ENCODE measurements around the gene NGFR.

Gene NGFR

DNA sequence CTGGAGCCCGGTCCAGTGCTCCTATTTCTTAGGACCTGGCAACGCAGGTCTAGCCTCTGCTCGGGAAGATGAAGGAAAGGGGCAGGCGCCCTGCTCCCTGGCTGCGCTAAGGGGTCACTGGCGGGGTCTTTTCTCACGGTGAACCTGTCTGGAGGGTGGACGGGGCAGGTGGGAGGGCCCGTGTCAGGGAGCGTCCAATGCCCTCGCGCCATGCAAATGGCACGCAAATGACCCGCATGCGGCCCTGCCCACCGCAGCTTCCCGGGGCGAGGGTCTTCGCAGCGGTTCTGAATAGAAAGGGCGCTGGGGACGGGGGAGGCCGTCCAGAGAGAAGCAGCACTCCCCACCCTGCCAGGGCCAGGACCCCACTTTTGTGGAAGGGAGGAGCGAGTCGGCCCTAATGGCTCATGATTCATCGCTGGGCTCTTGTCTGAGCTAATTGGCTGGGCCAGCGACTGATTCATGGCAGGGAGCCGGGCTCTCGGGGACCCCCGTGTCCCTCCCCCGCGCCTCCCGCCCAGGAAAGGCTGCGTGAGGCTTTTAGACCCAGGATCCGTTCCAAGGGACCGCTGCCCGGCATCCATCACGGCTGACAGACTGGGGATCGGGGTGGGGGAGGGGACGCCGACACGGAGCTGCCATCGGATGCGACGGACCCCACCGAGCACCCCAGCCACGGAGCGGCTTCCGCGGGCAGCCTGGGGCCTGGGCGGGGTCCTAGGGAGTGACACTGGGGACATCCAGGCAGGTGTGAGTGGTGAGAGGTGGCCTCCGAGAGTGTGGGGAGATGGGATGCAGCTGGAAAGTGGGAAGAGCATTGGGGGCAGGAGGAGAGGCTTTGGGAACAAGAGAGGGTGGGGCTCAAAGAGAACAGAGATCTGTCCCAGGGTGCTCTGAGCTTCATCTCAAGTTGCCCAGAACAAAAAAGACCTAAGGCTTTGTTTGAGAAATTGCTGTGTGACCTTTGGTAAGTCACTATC, 25.0 kb upstream of the NGFR start:
- no peak for DNase-seq

DNA sequence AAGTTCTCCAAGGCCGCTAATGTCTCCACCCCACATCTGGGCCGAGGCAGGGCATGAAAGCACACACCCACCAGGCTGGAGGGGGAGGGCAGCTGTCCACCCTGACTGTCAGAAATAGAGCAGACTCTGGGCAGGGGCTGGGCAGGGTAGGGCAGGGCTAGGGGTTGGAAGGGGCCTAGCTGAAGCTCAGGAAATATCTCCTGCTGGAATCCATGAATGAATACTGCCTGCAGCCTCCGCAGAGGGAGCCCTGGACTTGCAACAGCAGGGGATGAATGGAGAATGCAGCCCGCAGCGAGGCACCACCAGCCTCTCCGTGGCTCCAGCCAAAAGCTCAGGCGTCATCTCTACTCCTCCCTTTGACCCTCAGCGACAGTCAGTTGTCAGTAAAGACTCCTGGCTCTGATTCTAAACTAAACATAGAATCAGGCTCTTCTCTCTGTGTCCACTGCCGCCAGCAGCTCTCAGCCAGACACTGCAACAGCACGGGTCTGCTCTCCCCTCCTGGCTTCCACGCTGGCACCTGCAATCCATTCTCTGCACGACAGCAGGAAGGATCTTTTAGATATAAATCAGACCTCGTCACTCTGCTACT, 23.9 kb upstream of the NGFR start:
- no peak for DNase-seq

DNA sequence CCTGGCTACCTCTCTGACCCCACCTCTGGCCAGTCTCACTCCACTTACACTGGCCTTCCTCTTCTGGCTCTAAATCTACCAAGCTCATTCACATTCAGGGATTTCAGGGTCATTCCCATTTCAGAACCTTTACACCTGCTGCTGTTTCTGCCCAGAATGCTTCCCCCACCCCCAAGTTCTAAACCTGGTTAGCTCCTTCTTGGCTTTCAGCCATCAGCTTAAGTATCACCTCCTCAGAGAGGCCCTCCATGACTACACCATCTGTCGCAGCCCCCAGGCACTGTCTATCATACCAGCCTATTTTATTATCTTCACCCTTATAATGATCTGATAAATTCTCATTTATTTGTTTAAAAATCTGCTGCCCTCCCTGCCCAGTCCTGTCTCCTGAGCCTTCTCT, 23.3 kb upstream of the NGFR start:
- no peak for DNase-seq

DNA sequence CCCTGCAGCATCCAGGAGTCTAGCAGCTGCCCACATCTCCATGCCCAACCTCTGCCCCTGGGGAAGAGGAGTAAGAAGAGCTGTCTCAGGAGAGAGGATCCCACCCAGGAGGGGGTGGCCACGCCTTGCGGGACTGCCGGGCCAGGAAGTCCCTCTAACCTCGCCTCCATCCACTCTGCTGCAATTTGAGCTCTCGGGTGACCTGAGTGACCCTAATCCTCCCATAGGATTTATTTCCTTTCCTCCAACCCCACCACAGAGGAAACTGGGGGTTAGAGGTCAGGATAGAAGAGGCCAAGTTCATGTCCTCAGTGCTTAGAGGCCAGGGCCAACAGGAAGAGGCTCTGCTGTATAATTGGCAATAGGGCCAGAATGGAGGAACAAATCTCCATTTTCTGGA, 22.6 kb upstream of the NGFR start:
- no peak for DNase-seq

DNA sequence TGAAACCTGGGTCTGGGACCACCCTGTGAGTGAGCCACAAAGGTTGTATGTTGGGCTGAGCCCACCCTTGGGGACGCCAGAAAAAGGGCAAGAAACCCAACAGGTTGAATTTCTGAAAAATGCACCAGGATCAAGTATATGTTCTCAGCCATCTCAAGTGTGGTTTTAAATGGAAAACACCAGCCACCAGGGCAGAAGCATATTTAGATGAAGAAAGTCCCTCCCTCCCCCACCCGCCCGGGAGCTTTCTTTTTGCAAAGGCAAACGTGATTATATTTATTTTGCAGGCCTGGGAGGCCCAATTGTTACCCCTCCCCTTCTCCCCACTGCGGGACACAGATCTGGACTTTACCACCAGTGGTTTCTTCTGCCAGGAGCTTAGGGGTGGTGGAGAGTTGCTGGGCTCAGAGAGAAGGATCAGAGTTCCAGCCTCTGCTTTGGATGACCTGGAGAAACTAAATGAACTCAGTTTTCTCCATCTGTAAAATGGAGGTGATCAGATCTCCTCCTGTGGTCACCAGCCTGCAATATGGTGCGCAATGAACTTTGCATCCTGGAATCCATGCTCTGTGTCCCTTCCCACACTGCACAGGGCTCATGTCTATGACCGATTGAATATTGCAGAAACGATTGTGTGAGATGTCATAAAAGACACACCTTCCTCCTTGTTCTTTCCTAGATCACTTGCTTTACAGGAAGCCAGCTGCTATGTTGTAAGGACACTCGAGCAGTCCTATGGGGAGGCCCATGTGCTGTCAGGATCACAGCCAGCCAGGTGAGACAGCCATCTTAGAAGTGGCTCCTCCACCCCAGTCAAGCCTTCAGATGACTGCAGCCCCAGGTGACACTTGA, 21.0 kb upstream of the NGFR start:
- DNase-seq, result no peak

DNA sequence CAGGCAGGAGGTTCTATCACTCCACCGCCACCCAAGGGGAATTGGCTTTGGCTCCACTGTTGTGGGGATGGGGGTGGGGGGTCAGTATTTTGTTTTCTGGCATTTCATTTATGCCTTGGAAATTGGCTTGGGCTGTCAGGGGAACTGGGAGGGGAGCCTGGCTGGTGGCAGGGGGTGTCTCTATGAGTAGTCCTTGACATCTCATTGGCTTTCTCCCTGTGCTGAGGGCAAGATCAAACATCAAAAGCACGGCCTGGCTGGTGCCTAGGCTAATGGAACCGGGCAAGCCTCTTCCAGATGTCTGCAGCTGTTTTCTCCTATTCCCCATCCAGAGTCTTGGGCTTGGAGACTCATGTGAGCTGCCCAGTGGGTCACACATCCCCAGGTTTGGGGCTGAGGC, 17.4 kb upstream of the NGFR start:
- DNase-seq, result no peak

DNA sequence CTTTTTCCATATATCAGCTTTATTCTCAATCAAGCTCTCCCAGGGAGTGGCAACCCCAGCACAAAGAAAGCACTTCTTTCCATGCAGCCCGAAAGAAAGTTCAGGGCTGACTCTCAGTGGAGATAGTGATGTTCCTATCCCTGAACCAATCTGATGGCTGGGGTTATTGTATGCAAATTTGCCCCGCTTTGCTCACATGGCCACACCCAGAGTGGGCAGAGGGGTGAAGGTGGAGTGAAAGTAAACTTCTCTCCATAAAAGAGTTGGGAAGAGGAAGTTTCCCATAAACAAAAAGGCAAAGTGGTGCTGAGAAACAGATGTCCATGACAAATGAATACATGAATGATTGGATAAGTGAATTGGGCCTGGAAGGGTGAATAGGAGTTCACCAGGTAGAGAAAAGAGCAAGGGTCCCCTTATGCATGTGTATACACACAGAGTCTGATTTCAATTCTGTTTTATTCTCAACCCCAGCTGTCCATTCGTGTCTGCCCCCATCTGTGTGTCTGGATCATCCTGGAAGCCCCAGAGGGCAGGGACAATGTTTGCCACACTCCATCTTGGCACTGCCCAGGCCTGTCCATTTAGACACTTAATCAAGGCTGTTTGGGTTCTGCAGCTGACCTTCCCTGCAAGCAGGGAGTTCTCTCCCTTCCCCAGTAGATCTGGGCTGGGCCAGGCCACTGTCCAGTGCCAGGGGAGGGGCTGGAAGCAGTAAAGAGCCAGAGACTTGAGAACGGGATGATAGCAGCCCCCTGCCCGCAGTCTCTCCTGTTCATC, 14.1 kb upstream of the NGFR start:
- no peak for DNase-seq

DNA sequence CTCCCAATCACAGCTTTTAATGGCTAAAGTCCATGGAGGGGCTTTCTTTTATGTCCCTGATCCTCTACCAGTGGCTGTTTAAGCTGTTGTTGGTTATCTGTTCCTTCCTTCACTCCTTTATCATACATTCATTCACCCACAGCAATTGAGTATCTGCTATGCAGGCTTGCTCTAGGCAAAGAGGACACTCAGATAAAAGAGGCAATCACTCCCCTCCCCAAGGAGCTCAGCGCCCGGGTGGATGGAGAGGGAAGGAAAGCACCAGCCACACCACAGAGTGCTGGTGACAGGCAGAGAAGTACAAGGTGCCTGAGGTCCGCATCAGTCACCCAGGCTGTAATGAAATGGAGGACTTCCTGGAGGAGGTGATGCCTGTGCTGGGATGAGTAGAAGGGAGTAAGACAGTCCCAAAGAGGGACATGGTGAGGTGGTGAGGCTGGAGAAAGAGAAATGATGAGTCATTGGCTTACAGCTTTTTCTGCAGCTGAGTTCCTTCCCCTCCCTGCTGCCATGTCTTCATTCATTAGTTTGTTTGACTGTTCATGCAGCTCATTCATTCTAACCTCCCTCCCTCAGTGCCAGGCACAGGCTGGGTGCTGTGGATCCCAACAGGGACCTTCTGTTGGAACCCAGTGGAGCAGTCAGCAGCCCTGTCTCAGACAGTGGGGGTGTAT, 12.8 kb upstream of the NGFR start:
- DNase-seq, result peak; percentile 51

DNA sequence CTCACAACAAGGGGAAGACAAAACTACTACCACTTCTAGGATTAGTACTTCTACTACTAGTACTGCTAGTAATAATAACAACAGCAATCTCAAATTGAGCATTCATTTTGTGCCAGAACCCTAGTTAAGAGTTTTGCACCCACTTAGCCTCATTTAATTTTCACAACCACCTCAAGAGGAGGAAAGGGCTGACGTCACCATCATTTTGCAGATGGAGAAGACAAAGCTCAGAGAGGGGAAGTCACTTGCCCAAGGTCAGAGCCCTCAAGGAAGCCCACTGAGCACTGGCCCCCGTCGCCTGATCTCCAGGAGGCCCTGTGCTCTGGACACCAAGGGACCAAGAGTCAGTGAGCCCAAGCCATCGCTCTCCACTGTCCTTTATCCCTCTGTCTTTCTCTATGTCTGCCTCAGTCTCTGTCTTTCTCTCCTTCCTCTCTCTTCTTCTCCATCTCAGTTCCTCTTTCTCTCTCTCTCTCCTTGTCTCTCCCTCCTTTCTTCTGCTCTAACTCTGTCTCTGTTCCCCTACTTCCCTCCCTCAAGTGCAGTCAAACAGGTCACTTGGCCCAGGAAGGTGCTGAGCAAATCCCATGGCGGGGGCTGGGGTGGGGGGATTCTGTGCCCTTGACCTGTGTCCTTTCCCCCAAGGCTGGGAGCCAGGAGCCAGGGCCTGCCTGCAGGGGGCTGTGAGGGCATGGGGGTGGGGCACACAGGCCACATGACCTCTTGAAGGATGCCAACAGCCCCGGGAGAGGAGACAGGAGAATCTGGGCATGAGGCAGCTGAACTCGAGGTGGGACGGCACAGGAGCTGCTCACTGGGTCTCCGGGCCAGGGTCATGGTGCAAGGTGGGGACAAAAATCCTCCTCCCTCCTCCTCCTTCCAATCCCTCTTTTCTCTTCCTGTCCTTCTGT, 11.2 kb upstream of the NGFR start:
- DNase-seq, result peak; percentile 34

DNA sequence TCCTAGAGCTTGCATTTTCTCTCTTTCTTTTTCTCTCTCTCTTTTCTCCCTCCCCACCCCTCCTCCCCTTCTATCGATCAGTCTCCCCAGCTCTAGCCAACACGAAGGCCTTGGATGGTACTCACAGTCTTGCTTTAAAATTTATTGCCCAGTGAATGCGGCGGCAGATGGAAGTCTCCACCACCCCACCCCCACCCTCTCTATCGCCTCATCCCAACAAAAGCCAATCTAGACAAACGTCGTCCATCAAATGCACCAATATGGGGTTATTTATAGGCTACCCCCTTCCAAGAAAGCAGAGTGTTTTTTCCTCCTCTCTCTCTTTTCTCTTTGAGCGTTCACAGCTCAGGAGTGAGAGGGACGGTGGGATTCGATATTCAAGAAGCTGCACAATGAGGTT, 10.5 kb upstream of the NGFR start:
- no peak for DNase-seq

DNA sequence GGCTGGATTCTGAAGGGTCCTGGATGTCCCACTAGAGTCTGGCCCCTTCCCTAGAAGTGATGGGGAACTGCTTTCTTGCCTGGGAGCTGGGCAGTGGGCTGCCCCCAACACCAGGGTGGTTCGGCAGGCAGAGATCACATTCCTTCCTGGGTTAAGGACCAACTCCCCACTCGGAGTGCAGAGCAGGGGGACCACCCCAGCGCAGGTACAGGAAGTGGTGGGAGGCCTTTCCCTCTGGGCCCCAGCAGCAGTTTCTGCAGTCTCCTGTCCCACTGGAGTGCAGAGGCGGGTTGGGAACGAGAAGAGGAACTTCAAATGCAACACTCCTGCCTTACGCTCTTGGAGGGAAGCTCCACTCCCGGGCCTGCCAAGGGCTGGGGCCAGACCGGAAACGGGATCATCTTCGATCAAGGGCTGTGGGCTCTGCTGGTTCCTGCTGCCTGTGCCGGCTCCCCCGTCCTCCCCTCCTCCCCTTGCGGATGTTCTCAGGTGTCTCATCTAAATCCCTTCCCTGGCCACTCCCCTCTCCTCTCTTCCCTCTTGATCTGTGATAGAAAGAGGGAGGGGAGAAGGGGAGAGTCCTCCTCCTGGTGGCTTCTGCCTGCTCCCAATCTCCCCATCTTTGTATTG, 9.0 kb upstream of the NGFR start:
- peak; percentile 61 for DNase-seq

DNA sequence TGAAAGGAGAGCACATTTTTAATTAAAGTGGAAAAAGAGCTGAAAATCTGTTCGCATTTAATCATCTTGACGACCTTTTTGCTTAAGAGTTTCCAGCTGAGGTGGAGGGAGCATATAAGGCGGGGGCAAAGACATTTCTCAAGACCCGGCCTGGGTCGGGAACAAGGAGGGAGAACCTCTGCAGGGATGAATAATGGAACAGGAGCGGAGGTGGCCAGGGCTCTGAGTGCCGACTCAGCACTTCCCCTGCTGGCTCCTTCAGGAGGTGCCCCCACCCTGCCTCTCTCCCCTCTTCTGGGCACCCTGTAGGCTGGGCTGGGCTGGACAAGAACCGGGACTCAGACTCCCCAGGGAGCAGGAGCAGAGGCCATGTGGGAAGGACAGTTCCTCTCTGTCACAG, 7.9 kb upstream of the NGFR start:
- DNase-seq, result no peak

DNA sequence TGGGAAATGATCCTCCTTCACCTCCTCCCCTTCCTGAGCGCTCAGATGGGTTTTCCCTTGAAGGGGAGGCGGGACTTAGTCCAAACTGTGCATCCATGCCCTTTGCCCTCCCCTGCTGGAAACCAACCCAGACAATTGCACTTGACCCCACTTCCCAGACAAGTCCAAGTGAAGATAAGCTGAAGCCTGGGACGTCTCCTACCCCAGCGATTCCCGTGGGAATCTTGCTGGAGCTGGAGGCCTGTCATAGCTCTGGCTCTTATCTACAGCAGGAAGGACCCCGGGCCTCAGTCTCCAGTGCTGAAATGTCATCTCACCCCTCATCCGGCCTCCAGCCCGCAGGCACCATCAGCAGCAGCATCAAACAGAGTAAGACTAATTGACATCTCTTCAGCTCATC, 6.5 kb upstream of the NGFR start:
- no peak for DNase-seq

DNA sequence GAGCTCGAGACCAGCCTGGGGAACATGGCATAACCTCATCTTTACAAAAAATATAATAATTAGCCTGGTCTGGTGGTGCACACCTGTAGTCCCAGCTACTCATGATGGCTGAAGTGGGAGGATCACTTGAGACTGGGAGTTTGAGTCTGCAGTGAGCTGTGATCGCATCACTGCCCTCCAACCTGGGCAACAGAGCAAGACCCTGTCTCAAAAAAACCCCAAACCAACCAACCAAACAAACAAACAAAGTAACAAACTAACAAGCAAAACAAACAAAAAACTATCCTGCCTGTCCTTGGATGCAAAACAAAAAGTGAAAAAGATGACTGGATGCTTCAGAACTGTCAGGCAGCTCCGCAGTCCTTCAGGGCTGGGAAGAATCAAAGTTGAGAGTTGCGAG, 5.7 kb upstream of the NGFR start:
- DNase-seq, result no peak

DNA sequence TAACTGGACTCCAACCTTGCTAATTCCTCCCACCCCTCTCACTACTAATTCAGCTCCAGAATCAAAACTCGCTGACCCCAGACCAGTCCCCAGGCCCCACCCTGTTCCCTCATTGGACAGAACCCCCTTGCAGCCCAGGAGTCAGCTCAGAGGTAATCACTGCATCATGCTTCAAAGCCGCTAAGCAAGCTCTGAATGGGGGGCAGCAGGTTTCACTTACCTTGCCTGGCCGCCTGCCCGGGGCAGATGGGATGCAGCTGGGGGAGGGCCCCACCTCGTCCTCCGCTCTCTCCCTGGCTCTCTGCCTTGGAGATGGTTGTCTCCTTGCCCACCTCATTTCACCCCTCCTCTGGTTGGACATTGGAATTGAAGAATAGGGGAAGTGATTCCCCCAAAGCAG, 4.8 kb upstream of the NGFR start:
- DNase-seq, result no peak

DNA sequence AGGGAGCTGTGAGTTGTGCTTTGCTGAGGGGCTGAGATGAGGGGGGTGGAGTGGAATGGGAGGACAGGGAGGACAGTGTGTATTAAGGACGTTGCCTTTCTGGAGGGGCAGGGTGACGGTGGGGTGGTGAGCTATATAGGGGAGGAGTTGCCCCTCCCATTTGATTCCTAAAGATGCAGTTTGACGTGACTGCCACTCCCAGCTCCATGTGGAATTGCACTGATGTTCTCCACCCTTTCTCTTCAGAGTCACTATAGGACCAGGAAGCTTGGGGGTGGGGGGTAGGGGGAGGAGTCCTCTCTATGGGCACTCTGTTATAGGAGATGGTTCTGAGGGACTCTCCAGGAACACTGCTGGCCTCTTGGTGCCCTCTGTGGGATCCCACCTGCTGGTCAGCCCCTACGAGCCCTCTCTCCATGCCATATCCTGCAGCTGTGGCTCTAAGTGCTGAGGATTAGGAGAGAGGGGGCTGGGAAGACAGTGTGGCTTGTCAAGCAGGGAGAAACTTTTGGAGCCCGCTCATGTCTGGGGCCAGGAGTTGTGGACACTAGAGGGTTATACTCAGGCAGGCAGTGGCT, 3.8 kb upstream of the NGFR start:
- no peak for DNase-seq

DNA sequence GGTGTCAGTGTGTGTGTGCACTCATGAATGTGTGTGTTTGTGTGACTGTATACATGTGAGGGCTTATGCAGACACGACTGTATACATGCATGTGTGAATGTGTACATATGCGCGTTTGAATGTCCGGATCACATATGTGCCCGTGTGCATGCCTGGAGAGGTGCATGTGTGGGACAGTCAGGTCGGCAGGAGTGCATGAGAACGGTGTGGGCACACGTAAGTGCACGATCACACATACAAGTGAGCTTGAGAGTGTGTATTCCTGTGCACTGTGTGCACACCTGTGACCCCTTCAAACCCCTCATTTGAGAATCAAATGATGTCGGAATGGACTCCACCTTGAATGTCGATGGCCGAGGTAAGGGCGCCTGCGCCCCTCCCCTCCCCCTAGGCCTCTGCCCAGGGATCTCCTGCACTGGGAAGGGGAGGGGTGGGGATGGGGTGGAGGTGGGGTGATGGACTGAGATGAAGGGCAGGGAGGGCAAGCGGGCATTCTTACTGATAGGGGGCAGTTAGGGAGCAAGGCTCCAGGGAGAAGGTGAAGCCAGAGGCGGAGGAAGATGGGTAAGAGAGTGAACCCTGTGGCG, 601 bp upstream of the NGFR start:
- no peak for DNase-seq

DNA sequence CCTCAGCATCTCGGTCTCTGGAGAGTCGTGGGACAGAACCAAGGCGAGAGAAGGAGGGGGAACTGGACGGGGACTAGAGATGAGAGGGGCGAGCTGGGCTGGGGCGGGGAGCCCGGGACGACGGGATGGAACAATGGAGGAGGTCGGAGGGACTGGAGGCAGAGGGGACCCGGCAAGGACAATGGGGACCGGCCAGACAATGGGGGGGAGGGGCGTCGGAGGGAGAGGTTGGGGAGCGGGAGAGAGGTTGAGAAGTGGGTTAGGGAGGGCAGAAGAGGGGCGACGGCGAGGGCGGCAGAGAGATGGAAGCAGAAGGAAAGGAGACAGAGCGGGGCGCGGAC, 719 bp downstream of the NGFR start:
- no peak for DNase-seq

DNA sequence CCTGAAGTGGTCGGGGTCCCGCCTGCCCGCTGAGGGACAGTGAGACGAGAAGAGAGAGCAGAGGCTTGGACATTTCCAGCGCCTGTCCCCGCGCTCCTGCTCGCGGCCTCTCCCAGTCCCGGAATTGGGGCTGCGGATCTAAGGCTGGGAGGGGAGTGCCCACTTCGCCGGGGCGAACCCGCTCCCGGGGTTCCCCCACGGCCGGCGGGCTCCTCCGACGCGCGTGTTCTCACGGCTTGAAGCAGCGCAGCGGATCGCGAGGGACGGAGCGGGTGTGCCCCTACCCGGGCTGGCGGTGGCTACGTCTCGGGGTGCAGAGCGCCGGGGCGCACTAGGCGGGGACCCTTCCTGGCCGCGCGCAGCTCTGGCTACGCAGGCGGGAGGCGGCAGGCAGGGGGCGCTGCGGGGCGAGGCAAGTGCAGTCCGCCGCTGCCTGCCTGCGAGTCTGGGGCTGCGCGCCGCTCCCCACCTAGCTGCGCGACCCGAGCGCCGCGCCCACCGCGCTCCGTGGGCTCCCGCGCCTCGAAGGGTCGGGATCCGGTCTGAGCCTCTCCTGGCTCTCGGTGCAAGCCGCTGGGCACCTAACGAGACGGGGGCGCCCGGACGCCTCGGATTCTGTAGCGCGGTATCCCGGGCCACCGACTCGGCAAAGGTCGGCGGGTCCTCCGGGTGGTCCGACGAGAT, 1.2 kb downstream of the NGFR start:
- peak; percentile 78 for DNase-seq

DNA sequence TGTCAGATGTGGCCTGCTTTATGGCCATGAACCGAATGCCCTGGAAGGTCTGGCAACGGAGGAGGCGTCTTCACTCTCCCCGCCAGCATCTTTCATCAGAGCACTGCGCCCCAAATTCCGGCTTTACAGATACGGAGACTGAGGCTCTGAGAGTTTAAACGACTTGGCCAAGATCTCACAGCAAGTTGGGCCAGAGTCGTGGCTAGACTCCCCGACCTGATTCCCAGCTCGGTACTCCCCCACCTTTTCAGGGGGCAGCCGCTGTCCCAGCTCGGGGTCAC, 1.7 kb downstream of the NGFR start:
- no peak for DNase-seq

Measured in suppressor macrophage treated with lipopolysaccharide for 4 hours (primary cell).